GM10248 (cell line): Measurements from ENCODE around the gene DNAH6.

Experiments used
- CTCF ChIA-PET: fragments of 300-600 bp; sonication (Branson Sonifier 250); formaldehyde crosslinking; extraction: SDS; loops from one replicate; lab custom pipeline; 2021; ENCODE audit warnings: antibody characterized with exemption; lab: Yijun Ruan, JAX
- POLR2A ChIA-PET: fragments of 350-650 bp; sonication (Branson Sonifier 250); formaldehyde crosslinking; extraction: SDS; loops from one replicate; lab custom pipeline; 2020; ENCODE audit warnings: antibody characterized with exemption; lab: Yijun Ruan, JAX
- DNase-seq: peaks from one replicate; pipeline ENCODE4 v3.0.0; 2012; ENCODE audit errors: extremely low spot score
- CTCF ChIP-seq: IDR thresholded peaks from 2 replicates; pipeline ENCODE4 v1.5.1; 2012; ENCODE audit warnings: mild to moderate bottlenecking, low read depth; ENCODE audit errors: extremely low read depth, missing control alignments, control extremely low read depth

The DNAH6 gene

GRCh38 chr2:84487298-84487996 is 28.9 kb upstream of the DNAH6 start:
- ChIA-PET CTCF (no interaction called here), POLR2A (no interaction called here)
- no peak for DNase-seq
- no peak for TF ChIP-seq CTCF

GRCh38 chr2:84491256-84491655 is 25.0 kb upstream of the DNAH6 start:
- TF ChIP-seq CTCF = no peak
- CTCF ChIA-PET = interaction anchor here (0.7 to 1.3 kb wide), 3 partner anchors 12 to 374 kb away, joined by 3 read pairs; no protein-coding TSS in a partner anchor
- POLR2A ChIA-PET = no interaction called here
- DNase-seq = no peak

- CTCF ChIA-PET = interaction anchor here (0.7 to 2.6 kb wide), 3 partner anchors 13 to 434 kb away, joined by 3 to 8 read pairs (median 3); no protein-coding TSS in a partner anchor
- no peak for DNase-seq
- POLR2A ChIA-PET = no interaction called here
- no peak for TF ChIP-seq CTCF
These were observed 24.6 kb upstream of the DNAH6 start for GRCh38 chr2:84491741-84492140.

- DNase-seq = no peak
- ChIA-PET POLR2A (no interaction called here), CTCF (interaction anchor here (0.9 to 2.6 kb wide), 4 partner anchors 139 to 433 kb away, joined by 3 to 8 read pairs (median 4); no protein-coding TSS in a partner anchor)
- no peak for TF ChIP-seq CTCF
These were observed 23.7 kb upstream of the DNAH6 start for GRCh38 chr2:84492571-84492970.

- CTCF ChIA-PET = interaction anchor here (0.9 to 2.6 kb wide), 5 partner anchors 138 to 805 kb away, joined by 3 to 8 read pairs (median 4); no protein-coding TSS in a partner anchor
- no peak for TF ChIP-seq CTCF
- POLR2A ChIA-PET = no interaction called here
- no peak for DNase-seq
These were observed 22.8 kb upstream of the DNAH6 start for GRCh38 chr2:84493514-84493913.

- TF ChIP-seq CTCF = no peak
- DNase-seq = no peak
- ChIA-PET CTCF (interaction anchor here (1.2 to 2.6 kb wide), 2 partner anchors 432 to 805 kb away, joined by 4 to 8 read pairs; no protein-coding TSS in a partner anchor), POLR2A (no interaction called here)
These were observed 22.2 kb upstream of the DNAH6 start for GRCh38 chr2:84494070-84494469.
